Panc1 (cell line): ENCODE measurements around the gene CRADD. TPM values are rescaled to one million over a fixed set of nuclear protein-coding genes. Genes with fewer than 3 reads are reported as not detected.

Experiments used
- ATAC-seq: fragments of 200-7000 bp; cut with Tn5 transposase; 2 replicates; pipeline ENCODE4 v1.9.1; 2020; ENCODE audit warnings: mild to moderate bottlenecking, moderate library complexity
- BruUV-seq: library from RNA; stranded (reverse); fragments of 400-500 nt; replicated peaks from 2 replicates; lab custom pipeline; 2021; lab: Mats Ljungman, UMichigan
- CTCF ChIA-PET: fragments of 300-600 bp; sonication (Branson Sonifier 250); formaldehyde crosslinking; loops from one replicate; lab custom pipeline; 2022; ENCODE audit warnings: antibody characterized with exemption; lab: Charles Lee
- POLR2A ChIA-PET: fragments of 300-600 bp; sonication (Branson Sonifier 250); formaldehyde crosslinking; loops from one replicate; lab custom pipeline; 2022; ENCODE audit warnings: antibody characterized with exemption; lab: Charles Lee
- DNase-seq: peaks from one replicate; pipeline ENCODE4 v3.0.0-alpha.2; 2010; ENCODE audit warnings: low read depth, low spot score
- H3K27ac ChIP-seq: 2 replicates; pipeline ENCODE4 v1.5.1; 2011; ENCODE audit warnings: mild to moderate bottlenecking, low read length, inconsistent platforms
- H3K27me3 ChIP-seq: fragments of 200-500 bp; sonication (Bioruptor generic); 2 replicates; pipeline ENCODE4 v1.6.0; 2014; ENCODE audit warnings: low read length, inconsistent platforms; ENCODE audit not compliant: control insufficient read depth, insufficient read depth
- H3K36me3 ChIP-seq: fragments of 200-500 bp; sonication (Bioruptor generic); 2 replicates; pipeline ENCODE4 v1.5.1; 2014; ENCODE audit warnings: inconsistent platforms, mild to moderate bottlenecking, low read length, moderate library complexity; ENCODE audit not compliant: control insufficient read depth, insufficient read depth
- H3K4me1 ChIP-seq: 2 replicates; pipeline ENCODE4 v1.5.1; 2011; ENCODE audit warnings: inconsistent platforms, mild to moderate bottlenecking, low read length, moderate library complexity; ENCODE audit not compliant: control insufficient read depth, insufficient read depth
- H3K4me3 ChIP-seq, 2 experiments: 2 replicates each; pipeline ENCODE4 v1.5.1; 2011 to 2012; ENCODE audit warnings: low read depth in 2 of 2, low read length in 2 of 2, mild to moderate bottlenecking in 2 of 2, inconsistent platforms in 1 of 2, moderate library complexity in 1 of 2
- H3K9me3 ChIP-seq: fragments of 200-500 bp; sonication (Bioruptor generic); 2 replicates; pipeline ENCODE4 v1.5.1; 2014; ENCODE audit warnings: low read depth, mild to moderate bottlenecking, inconsistent platforms, low read length, moderate library complexity; ENCODE audit not compliant: control insufficient read depth, insufficient read depth
- CTCF ChIP-seq: fragments of 450-650 bp; IDR thresholded peaks from 2 replicates; pipeline ENCODE4 v1.5.1; 2017; ENCODE audit warnings: mild to moderate bottlenecking
- POLR2AphosphoS5 ChIP-seq: IDR thresholded peaks from 2 replicates; pipeline ENCODE4 v1.6.1; 2012; ENCODE audit warnings: mild to moderate bottlenecking, low read depth, low read length, moderate library complexity
- REST ChIP-seq, 2 experiments: IDR thresholded peaks; 2 replicates each; pipeline ENCODE4 v1.6.1; 2011 to 2012; ENCODE audit warnings: low read depth in 2 of 2, control low read depth in 1 of 2, low read length in 1 of 2, mild to moderate bottlenecking in 1 of 2, moderate library complexity in 1 of 2; ENCODE audit not compliant: insufficient read depth in 1 of 2
- SIN3A ChIP-seq: IDR thresholded peaks from 2 replicates; pipeline ENCODE4 v1.6.1; 2012; ENCODE audit warnings: low read depth, mild to moderate bottlenecking, low read length, moderate library complexity, borderline replicate concordance; ENCODE audit not compliant: insufficient read depth
- TCF7L2 ChIP-seq: IDR thresholded peaks from 2 replicates; pipeline ENCODE4 v1.6.1; 2011; ENCODE audit warnings: mild to moderate bottlenecking, low read depth, low read length, inconsistent platforms
- in situ Hi-C: cut with HindIII; loops from 2 replicates; pipeline ENCODE4 v1.10.0; 2016; ENCODE audit warnings: low sequenced_read_pairs, low pct_unique_long_range_greater_than_20kb
- intact Hi-C: fragments of 100-400 bp; cut with micrococcal nuclease; formaldehyde crosslinking; loops from one replicate; pipeline ENCODE4 v1.10.0; 2022; ENCODE audit not compliant: unreplicated experiment
- total RNA-seq: library from RNA; stranded (reverse); gene quantifications from one replicate; pipeline ENCODE4 v1.2.1, GENCODE V29; 2021; ENCODE audit not compliant: unreplicated experiment

CRADD gene
- total RNA-seq, 1 experiment from 2014 or later, result 7.0 TPM

DNA sequence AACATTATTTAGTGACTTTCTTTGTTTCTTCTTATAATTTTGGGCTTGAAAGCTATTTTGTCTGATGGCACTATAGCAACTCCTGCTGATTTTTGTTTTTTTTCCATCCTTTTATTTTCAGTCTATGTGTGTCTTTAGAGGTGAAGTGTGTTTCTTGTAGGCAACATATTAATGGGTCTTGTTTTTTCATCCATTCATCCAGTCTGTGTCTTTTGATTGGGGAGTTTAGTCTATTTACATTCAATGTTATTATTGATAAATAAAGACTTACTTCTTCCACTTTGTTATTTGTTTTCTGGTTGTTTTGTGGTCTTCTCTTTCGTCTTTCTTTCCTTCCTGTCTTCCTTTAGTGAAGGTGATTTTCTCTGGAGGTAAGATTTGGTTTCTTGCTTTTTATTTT, 198.0 kb downstream of the CRADD start:
- Histone ChIP-seq H3K27ac (no peak overlapping the region), H3K4me3 (no peak overlapping the region), H3K4me1 (no peaks in the 10 kb centered on the region), H3K9me3 (peaks cover 5% of the 10 kb centered on the region; the same call in 1 of the 2 replicates), H3K27me3 (no peaks in the 10 kb centered on the region), H3K36me3 (no peaks in the 10 kb centered on the region)
- BruUV-seq, result no TSS peak
- CTCF ChIA-PET, result interaction anchor here (0.7 kb wide), 1 partner anchor 200 kb away, joined by 3 read pairs; no protein-coding TSS in a partner anchor
- TF ChIP-seq REST (IDR thresholded peaks at IDR 0.05; ENCODE audit: insufficient read depth in 1 of 2, low read depth in 2 of 2, low read length in 1 of 2), result no peak
- TF ChIP-seq CTCF, result no peak
- TF ChIP-seq TCF7L2, result no peak
- no peak for TF ChIP-seq POLR2AphosphoS5
- TF ChIP-seq SIN3A, result no peak
- ATAC-seq (no peak), DNase-seq (no peak)
- POLR2A ChIA-PET, result no interaction called here
- intact Hi-C loops, result no loop called here
- in situ Hi-C loops, result no loop called here

GRCh38 chr12:93876360-93876759, 199.2 kb downstream of the CRADD start:
- DNase-seq (no peak), ATAC-seq (no peak)
- CTCF ChIA-PET, result no interaction called here
- intact Hi-C loops (no loop called here), in situ Hi-C loops (no loop called here)
- H3K27ac ChIP-seq, result no peak overlapping the region
- TF ChIP-seq REST (IDR thresholded peaks at IDR 0.05; ENCODE audit: insufficient read depth in 1 of 2, low read depth in 2 of 2, low read length in 1 of 2) (no peak), TCF7L2 (no peak), POLR2AphosphoS5 (no peak), SIN3A (no peak), CTCF (no peak)
- POLR2A ChIA-PET, result no interaction called here
- no peaks in the 10 kb centered on the region for H3K36me3 ChIP-seq
- no TSS peak for BruUV-seq
- no peak overlapping the region for H3K4me3 ChIP-seq
- H3K4me1 ChIP-seq, result no peaks in the 10 kb centered on the region
- H3K27me3 ChIP-seq, result no peaks in the 10 kb centered on the region
- peaks cover 5% of the 10 kb centered on the region; the same call in 1 of the 2 replicates for H3K9me3 ChIP-seq
